Measurements from ENCODE around the gene GRPEL2.

Gene GRPEL2

DNA sequence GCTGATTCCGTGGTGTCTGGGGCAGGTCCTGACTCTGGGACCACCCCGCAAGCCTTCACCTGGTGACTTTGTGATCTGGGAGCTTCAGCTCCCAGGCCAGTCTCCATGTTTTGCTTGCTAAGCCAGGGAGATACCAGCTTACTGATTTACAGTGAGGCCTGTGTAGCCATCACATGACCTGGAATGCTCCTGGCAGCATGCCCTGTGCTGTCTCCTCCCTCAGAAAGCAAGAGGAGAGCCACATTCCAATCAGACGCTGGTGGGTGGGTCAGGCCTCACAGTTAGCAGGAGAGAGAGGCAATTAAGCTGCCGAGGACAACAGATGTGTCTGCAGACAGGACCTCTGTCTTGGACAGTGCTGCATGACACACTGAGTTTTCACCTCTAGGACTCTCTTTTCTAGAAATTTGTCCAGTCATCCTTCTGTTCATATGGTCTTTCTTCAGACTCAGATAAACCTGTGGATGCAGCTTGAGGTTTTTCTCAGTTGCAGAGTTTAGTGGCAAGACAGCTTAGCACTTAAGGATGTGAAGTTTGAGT, 24.4 kb upstream of the GRPEL2 start:
- peak; percentile 96 for DNase-seq

DNA sequence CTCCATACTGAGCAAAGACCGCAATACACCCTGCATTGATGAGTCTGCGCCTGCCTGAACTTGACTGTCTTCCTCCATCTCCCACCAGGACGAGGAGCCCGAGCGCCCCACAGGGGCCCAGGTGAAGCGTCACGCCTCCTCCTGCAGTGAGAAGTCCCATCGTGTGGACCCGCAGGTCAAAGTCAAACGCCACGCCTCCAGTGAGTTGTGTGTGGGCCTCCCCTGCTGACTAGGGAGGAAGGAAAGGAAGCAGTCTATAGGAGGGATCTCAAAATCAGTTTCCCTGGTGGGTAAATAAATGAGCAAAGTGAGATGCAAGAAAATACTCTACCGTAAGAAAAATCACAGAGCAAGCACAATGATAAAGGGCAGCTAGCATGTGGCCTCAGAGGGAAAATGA, 22.8 kb upstream of the GRPEL2 start:
- DNase-seq, result no peak

DNA sequence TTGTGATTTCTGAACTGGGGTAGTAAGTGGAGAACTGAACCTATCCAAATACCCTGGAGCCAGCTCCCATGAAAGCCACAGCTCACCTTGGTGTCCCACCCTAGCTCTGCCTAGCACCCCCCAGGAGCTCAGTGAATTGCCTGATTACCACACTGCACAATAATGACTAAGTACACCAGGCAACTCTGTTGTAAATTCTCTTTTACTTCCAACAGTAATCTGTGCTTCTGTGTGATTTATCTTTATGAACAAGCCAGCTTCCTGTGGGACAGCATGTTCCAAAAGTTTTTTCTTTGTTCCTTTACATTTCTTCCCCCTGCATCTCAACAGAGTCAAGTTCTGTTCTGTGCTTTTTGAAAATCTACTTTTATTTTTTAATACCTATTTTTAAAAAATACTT, 22.1 kb upstream of the GRPEL2 start:
- DNase-seq, result no peak

DNA sequence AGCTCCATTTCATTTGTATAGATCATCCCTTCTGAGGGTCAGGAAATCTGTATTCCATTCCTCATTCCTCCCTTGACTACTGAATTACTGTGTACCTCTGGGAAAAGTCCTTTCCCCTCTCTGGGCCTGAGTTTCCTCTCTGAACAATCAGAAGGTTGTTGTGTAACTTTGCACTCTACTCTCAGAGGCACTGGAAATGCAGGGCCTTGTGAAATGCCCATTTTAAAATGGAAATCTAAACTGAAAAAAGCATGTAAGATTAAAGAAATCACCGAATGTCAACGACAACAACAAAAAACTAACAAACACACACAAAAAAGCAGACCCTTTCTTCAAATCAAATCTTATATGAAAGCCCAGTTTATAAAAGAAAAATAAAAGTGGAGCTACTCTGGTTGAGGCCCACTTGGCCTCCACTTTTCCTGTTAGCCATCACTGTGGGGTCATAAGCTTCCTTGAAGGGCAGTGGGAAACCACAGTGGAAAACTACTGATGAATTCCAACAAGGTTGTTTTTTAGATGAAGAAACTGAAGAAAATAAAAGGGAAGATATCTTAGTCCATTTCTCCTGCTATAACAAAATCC, 21.6 kb upstream of the GRPEL2 start:
- no peak for DNase-seq

DNA sequence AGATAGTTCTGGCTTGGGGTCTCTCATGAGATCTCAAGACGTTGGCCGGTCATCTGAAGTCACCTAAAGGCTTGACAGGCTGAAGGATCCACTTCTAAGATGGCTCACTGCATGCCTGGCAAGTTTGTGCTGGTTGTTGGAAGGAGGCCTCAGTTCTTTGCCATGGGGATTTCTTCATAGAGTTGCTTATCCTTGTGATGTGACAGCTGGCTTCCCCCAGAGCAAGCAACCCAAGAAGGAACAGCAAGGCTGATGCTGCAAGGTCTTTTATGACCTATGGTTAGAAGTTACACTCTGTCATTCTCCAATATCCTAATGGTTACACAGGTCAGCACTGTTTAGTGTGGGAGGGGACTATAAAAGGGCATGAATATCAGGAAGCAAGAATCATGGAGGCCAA, 20.7 kb upstream of the GRPEL2 start:
- DNase-seq, result no peak

DNA sequence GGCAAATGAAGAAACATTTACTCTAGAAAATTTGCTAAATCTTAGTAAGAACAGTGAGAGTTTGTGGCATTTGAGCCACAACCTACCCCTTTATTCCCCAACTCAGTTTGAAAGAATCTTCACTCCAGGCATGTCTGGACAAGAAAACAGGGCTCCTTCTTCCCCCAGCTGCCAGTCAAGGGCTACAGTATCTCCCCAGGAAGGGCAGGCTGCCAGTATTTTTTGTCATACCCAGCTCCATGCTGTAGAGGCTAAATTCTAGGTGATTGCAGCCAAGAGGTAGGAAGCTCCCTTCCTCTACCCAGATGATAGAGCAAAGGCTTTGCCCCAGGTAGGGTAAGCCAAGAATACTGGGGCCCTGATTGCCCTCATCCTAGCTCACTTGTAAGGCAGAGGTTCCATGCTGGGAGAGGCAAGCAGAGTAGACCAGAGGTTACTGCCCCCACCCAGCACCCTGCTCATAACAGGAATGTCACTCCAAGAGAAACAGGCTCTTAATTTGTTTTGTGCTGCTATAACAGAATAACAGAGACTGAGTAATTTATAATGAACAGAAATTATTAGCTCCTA, 20.0 kb upstream of the GRPEL2 start:
- no peak for DNase-seq

DNA sequence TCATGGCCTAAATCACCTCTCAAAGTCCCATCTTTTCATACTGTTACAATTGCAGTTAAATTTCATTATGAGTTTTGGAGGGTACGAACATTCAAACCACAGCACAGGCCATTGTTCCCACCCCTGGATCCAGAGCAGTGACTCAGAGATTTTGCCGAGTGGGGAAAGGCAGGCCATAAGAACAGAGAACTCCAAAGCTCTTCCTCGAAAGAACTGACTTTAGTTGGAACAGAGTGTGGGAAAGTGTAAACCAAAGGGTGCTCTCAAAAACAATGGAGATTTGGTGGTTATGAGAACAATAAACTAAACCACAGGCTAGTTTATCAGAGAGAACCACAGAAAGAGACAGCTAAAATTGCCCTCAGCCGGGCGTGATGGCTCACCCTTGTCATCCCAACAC, 19.4 kb upstream of the GRPEL2 start:
- DNase-seq, result no peak

DNA sequence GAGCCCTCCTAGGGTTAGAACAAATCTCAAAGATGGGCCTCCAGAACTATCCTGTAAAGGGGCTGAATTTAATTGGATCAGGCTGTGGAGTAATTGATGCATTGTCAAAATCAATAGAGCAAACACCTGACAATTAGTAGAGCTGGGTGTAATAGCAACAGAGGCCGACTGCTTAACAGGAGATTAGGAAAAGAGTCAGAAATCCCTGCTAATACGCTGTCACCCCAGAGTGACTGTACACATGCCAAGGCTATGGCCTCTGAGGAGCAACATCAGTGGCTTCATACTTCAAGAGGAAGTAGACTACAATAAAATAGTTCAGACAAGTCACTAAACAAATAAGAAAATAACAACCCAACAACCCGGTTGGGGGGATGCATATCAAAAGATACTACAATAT, 18.7 kb upstream of the GRPEL2 start:
- DNase-seq, result no peak

DNA sequence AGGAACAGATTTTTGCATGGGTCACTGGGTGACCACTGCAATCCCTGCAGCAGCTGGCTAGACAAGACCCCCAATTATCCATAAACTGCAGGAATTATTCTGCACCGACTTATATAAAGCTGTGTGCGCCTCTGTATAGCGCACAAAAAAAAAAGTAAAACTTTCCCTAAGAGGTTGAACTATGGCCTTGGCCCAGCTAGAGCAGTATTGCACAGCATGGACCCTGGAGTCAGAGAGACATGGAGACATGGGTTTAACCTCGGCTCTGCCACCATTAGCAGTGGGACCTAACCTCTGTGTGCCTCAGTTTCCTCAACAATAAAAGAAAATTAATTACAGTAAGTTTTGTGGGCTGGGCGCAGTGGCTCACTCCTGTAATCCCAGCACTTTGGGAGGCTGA, 17.1 kb upstream of the GRPEL2 start:
- no peak for DNase-seq

DNA sequence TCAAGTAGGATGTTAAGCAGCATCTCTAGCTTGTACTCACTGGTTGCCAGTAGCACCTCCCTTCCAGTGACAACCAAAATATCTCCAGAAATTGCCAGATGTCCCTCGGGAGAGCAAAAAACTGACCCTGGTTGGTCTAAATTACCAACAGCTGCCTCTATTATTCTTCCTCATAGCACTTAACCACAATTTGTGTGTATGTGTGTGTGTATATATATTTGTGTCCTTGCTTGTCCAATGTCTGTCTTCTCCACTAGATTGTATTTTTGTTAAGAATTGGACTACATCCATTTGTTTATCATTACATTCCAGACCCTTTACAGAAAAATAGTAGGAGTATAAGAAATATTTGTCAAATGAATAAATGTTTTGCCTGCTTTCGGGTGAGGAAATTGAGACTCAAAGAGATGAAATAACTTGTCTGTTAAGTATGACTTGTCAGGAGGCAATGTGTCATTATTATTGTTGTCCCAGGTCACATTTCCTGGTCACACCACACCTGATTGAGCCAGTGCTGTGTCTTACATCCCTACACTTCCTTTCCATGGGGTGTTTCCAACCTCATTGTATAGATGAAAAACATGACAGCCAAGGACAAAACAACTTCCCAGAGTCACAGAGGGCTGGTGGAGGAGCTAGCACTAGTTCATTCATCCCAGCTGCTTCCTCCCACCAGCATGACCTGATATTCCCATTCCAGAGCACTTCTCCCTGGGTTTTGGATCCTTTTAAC, 11.4 kb upstream of the GRPEL2 start:
- DNase-seq, result peak; percentile 20

DNA sequence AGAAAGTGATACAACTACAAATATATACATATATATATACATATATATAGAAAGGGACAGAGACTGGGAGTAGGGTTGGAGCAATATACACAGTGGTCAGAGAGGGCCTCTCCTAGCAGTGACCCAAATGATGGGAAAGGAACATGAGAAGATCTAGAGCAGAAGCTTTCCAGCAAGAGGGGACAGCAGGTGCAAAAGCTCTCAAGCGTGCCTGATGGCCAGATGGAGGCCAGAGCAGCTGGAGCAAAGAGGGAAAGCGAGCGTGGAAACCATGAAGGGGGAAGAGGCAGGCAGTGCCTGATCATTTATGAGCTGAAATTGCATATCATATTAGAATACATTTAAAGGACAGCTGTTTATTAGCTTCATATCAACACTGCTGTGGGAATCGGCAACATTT, 7.6 kb upstream of the GRPEL2 start:
- no peak for DNase-seq

DNA sequence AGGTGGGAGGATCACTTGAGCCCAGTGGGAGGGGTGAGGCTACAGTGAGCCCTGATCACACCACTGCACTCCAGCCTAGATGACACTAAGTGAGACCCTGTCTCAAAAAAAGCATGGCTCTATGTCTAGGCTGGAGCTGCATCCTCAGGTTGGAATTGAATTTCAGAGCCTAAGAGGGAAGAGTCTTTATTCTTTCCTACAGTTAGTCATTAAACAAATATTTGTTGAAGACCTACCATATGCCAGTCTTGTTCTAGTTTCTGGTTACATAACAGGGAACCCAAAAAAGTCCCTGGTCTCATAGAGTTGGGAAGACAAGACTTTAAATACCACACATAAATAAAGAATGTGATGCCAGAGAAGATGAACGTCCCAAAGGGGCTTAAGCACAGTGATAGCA, 6.9 kb upstream of the GRPEL2 start:
- DNase-seq, result no peak

DNA sequence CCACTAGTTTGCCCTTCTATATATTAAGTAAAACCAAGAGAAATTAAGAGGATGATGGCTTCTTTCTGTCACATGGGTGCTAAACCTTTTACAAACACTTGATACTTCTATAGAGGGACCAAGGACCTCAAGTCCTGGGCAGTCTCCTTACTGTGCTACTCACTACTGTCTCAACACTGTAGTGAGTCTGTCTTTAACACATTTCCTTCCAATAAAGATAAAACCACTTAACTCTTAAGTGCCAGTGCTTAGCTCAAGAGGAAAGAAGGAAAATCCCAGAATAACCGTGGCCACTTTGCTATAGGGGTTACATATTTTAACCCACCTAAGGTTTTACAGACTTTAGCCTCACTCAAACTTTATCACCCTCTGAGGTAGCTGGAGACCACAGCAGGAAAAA, 4.4 kb upstream of the GRPEL2 start:
- DNase-seq, result no peak

DNA sequence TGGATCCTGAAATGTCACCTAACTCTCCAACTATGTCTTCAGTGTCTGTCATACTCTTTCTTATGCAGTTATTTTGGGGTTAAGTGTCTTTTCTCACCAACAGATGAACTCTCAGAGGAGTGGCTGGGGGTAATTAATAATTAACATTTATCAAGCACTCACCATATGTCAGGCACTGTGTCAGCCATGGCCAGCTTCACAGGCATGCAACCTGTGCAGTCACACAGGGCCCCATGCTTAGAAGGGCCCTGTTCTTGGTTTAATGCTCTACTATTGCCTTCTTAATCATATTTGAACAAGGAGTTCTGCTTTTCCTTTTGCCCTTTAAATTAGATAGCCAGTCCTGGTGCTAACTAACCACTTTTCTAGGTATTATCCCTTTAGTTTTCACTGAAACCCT, 3.4 kb upstream of the GRPEL2 start:
- DNase-seq, result no peak

DNA sequence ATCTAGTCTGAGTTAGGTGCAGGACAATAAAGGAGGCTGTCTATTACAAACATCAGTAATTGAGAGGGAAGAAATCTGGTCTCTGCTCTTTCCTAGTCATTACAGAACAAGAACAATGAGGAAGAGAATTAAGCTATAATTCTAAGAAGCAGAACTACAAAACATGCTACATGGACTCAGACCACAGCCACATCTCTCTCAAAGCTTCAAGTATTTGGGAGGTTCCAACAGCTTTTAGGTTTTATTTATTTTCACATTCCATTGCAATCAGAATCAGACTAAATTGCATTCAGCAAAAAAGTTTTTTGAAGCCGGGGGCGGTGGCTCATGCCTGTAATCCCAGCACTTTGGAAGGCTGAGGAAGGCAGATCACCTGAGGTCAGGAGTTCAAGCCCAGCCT, 1.1 kb upstream of the GRPEL2 start:
- DNase-seq, result no peak

DNA sequence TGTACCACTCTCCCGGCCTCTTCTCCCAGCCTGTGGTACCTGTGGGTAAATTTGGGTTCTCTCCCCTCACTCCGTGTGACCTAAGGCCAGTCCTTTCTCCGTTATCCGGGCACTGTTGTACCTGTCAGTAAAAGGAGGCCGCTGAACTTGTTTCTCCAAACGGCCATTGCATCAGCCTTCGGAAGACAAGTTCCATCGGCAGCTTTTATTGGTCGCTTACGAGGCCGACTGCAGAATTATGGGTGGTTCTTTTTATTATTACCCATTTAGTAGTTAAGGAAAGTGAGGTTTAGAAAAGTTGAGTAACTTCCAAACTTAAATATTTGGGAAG, 558 bp downstream of the GRPEL2 start:
- peak; percentile 46 for DNase-seq

DNA sequence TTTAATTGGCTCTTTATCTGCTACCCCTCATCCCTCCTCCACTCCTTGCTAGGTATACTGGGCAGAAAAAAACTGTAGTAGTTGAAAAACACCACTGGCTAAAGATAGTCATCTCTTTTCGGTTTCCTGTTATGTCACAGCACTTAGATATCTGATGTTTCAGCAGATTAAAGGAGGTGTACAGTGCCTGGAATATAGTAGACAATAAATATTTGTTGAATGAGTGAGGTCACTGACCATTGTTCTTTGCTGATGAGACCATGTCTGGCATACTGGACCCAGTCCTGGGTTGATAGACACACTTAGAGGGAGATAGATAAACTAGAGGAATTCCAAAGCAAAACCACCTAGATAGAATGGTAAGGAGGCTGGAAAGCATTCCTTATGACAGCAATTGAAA, 3.2 kb downstream of the GRPEL2 start:
- no peak for DNase-seq

DNA sequence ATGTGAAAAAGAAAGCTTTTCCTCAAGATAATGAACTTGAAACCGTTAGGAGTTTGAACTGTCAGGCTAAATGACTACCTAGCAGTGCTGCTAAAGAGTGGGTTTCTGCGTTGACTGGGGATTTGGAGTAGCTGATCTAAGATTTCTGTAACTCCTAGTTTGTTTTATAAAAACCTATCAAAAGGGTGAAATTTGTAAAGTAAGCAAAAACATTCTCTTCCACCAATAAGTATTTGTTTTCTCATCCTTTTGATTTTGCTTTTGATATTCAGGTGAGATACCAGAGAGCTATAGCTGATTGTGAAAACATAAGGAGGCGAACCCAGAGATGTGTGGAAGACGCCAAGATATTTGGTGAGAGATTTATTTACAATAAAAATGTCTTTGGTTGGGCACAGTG, 4.1 kb downstream of the GRPEL2 start:
- no peak for DNase-seq

DNA sequence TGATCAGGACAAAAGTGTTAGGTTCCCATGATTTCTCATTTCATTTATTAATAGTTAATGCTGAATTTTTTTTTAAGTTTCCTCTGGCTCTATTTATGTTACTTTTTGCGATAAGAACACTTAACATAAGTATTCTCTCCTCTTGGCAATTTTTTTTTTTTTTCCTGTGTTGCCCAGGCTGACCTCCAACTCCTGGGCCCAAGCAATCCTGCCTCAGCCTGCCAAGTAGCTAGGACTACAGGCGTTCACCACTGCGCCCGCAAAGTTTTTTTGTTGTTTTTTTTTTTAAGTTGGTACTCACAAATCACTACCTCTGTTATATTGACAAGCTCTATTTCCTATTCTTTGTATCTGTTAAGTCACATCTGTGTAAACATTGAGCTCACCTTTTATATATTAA, 6.9 kb downstream of the GRPEL2 start:
- no peak for DNase-seq

DNA sequence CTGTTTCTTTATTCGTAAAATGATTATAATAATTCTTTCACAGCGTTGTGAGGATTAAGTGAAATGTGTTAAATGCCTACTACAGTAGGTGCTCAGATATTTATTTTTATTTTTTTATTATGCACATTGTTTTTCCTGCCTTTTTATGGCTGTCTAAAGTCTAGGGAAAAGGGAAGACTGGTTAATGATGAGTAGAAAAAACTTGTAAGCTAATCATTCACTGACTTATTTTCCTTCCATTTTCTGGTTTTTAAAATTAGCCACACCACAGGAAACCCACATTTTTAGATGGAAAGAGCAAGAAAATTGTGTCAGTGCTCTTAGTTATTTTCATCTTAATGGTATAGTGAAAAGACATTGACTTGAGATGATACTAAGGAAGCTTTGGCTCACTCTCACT, 8.6 kb downstream of the GRPEL2 start:
- no peak for DNase-seq

DNA sequence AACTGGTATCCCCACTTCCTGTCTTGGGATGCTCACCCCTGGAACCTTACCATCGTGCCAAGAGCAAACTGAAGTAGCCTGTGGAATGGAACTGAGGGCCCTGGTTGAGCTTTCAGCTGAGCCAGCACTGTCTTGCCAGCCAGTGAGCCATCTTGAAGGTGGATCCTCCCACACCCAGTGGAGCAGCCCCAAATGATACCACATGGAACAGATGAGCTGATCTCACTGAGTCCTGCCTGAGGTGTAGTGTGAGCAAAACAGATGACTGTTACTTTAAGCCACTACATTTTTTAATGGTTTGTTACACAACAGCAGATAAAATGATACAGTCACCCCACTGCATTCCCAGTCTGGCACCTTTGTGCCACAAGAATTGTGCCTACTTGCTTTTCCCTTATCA, 10.4 kb downstream of the GRPEL2 start:
- no peak for DNase-seq

DNA sequence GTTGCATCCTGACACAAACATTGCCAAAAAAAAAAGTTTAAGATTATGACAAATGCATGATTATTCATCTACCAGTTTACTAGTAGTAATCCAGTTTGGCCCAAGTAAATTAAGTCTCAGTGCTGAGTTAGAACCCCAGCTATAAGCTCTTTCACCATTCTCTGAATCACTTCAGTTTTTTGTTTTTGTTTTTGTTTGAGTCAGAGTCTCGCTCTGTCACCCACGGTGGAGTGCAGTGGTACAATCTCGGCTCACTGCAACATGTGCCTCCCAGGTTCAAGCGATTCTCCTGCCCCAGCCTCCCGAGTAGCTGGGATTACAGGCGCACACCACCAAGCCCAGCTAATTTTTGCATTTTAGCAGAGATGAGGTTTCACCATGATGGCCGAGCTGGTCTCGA, 11.1 kb downstream of the GRPEL2 start:
- no peak for DNase-seq

DNA sequence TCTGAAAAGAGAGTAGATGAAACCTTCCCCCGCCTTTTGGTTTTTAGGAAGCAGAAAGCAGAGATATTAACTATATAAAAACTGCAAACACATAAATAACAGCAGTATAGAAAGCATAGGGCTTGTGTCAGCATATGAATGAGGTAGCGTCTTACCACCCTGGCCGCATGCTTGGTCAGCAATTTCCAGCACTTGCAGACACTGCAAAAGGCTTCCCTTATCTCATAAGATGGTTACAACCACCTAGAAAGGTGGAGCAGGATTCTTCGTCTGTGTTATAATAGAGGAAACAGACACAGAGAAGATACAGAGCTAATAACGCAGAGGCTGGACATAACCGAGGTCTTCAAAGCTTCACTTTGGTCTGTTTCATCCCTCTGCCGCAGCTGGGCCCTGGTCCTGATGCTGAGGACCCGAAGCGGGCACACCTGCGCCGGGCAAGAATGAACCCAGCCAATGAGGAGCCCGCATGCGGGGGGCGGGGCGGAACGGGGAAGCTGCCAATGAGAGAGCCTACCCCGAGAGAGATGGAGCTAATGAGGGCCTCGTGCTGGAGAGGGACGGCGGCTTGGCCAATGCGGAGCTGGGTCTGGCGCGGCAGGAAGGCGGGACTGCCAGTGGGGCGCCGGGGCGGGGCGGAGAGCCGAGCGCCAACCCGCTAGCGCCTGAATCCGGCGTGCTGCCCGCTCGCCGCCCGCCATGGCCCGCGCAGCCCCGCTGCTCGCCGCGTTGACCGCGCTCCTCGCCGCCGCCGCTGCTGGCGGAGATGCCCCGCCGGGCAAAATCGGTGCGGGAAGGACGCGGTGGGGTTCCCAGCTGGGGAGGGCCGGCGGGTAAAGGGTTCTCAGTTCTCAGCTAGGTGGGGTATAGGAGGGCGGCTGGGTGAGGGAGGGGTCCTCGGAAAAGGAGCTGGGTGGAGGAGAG, 12.3 kb downstream of the GRPEL2 start, which contains the start of gene PCYOX1L:
PCYOX1L (plus strand) TSS at position 677 of the 924 bp plus-strand sequence; CDS start at position 700, 23 bp downstream.
- peak; percentile 95 for DNase-seq

DNA sequence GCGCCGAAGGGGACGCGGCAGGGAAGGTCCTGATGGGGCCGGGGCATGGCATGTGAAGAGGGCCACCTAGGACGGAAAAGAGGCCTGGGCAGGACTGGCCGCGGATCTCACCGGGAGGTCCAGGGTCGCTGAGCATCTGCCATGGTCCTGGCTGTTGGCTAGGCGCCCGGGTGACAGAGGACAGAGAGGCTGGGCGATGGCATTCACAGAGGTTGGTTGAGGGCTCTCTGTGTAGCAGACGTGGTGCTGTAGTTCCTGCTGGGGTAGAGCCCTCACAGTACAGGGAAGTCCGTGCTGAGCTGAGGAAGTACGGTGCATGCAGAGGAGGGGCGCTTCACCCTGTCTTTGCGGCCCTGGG, 13.0 kb downstream of the GRPEL2 start:
- DNase-seq, result no peak

All from fibroblast of skin of right biceps (primary cell).